Stimulated activated CD4-positive, alpha-beta T cell treated with anti-CD3 and anti-CD28 coated beads, Interleukin-2, amount 100 ng/mL, for 24 hours (primary cell): ENCODE results near the gene KIRREL1.

Experiments used
- DNase-seq, 2 donors: peaks; one replicate each; pipeline ENCODE4 v3.0.0-alpha.2; 2020

KIRREL1 gene

GRCh38 chr1:157993147-157993917, at the start of gene KIRREL1:
Gene KIRREL1 (plus strand): TSS chr1:157993645. CDS start chr1:157993677, 32 bp downstream.
- DNase-seq = peak in 1 of 2 donors; percentile 5

GRCh38 chr1:157944663-157945280, 48.7 kb upstream of the KIRREL1 start:
- no peak for DNase-seq

- DNase-seq = no peak
Measured at GRCh38 chr1:157948312-157949073, 45.0 kb upstream of the KIRREL1 start.

GRCh38 chr1:157949074-157949354, 44.4 kb upstream of the KIRREL1 start:
- no peak for DNase-seq

- no peak for DNase-seq
Measured at GRCh38 chr1:157951230-157951629, 42.2 kb upstream of the KIRREL1 start.

- DNase-seq = no peak
Measured at GRCh38 chr1:157952601-157953000, 40.8 kb upstream of the KIRREL1 start.

- DNase-seq = no peak
Measured at GRCh38 chr1:157955221-157955620, 38.2 kb upstream of the KIRREL1 start.

GRCh38 chr1:157955857-157956256, 37.6 kb upstream of the KIRREL1 start:
- DNase-seq = no peak

- no peak for DNase-seq
Measured at GRCh38 chr1:157956732-157957131, 36.7 kb upstream of the KIRREL1 start.

- DNase-seq = no peak
Measured at GRCh38 chr1:157958263-157958662, 35.2 kb upstream of the KIRREL1 start.

GRCh38 chr1:157959750-157960149, 33.7 kb upstream of the KIRREL1 start:
- DNase-seq = no peak

GRCh38 chr1:157960773-157961172, 32.7 kb upstream of the KIRREL1 start:
- no peak for DNase-seq

- DNase-seq = no peak
Measured at GRCh38 chr1:157961805-157962762, 31.4 kb upstream of the KIRREL1 start.

- DNase-seq = peak; percentile 60 to 72
Measured at GRCh38 chr1:157963713-157964112, 29.7 kb upstream of the KIRREL1 start.

- DNase-seq = no peak
Measured at GRCh38 chr1:157965584-157965983, 27.9 kb upstream of the KIRREL1 start.

- no peak for DNase-seq
Measured at GRCh38 chr1:157966031-157966537, 27.4 kb upstream of the KIRREL1 start.

- no peak for DNase-seq
Measured at GRCh38 chr1:157967205-157967604, 26.2 kb upstream of the KIRREL1 start.

- DNase-seq = no peak
Measured at GRCh38 chr1:157968508-157968907, 24.9 kb upstream of the KIRREL1 start.

- no peak for DNase-seq
Measured at GRCh38 chr1:157968946-157969345, 24.5 kb upstream of the KIRREL1 start.

GRCh38 chr1:157969697-157970485, 23.6 kb upstream of the KIRREL1 start:
- DNase-seq = no peak

- no peak for DNase-seq
Measured at GRCh38 chr1:157971769-157972168, 21.7 kb upstream of the KIRREL1 start.
